ENCODE measurements around the gene XPO6.
A peak's percentile ranks its signal among the peaks of the same experiment; 100 is the strongest.

The XPO6 gene

DNA sequence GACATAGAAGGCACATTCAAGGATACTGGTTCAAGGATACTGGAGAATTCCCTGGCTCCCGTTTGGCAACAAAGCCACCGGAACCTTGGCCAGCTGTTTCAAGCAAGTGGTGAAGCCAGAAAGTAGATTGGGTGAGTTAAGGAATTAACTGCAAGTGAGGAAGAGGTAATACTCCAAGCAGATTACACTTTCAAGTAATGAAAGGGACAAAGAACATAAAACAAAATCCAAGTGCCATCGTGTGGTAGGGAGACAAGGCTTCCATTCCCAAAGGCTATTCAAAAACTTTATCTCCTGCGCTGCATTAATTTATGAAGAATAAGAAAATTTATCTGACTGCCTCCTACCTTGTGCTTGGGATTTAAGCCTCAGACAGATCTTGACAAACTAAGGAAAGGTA is 27.8 kb downstream of the XPO6 start:
- no peak for DNase-seq (ENCODE audit: low read depth in 1 of 2, low spot score in 1 of 2)

DNA sequence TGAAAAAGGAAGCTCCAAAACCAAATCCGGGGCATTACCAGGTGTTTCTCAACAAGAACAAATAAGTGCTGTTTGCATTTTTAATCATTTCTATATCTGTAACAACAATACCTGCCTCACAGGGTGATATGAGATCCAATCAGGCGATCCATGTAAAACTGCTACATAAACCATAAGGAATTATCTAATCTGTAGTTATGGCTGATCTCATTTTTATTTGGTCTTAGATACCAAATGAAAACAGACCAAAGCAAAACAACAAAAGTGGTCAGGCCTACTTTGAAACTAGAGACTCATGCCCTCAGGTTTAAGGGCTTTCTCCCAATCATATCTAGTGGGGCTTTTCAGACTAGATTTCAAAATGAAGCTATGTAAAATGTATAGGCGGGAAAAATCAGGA is 28.3 kb downstream of the XPO6 start:
- no peak for DNase-seq (ENCODE audit: low read depth in 1 of 2, low spot score in 1 of 2)

GRCh38 chr16:28182801-28183200 is 29.0 kb downstream of the XPO6 start:
- no peak for DNase-seq (ENCODE audit: low read depth in 1 of 2, low spot score in 1 of 2)

GRCh38 chr16:28182183-28182582 is 29.6 kb downstream of the XPO6 start:
- DNase-seq (ENCODE audit: low read depth in 1 of 2, low spot score in 1 of 2): peak in 1 of 2 donors; percentile 24

DNA sequence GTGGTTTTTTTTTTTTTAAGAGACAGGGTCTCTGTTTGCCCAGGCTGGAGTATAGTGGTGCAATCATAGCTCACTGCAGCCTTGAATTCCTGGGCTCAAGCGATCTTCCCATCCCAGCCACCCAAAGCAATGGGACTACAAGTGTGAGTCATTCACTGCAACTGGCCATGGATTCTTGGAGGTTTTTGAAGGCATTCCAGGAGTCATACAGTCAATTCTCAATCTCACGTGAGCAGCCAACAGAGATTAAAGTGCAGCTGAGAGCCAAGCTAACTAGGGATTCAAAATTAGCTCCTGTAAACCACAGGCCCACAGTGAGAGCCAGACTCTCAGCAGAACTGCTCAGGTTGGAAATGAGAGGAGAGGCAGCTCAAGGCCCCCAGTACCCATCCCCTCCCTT is 30.2 kb downstream of the XPO6 start:
- DNase-seq (ENCODE audit: low read depth in 1 of 2, low spot score in 1 of 2): no peak

DNA sequence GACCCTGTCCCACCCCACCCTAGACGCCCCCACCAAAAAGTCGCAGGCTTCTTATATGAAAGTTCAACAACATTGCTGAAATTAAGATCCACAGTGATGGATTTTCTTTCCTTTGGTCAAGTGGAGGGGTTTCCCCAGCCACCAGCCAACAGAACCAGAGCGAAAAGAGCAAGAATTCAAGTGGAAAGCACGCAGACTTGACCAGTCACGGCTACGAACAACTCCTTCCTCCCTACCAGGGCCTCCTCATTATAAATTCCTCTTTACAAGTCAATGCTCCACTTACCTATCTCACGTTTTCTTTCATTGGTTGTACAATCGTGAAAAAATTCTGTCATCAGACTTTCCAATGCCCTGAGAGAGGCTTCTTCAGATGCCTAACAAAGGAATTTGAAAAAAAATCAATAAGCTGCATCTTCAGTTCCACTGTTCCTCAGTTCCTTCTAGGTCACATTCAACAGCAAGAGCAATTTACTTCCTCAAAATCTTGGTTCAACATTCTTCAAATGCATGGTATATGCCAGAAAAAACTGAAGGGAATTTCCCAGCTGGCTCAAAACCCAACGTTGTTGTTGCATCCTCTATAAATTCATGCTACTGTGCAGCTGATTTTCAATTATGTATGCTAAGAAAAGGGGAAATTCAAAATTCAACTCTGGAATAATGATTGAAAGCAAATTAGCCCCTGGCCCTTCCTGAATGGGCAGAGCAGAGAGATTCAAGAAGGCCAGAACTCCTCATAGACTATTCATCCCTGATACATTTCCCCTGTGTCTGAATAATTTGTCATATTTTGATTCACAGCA is 30.9 kb downstream of the XPO6 start:
- DNase-seq (ENCODE audit: low read depth in 1 of 2, low spot score in 1 of 2): no peak

- no peak for DNase-seq (ENCODE audit: low read depth in 1 of 2, low spot score in 1 of 2)
Measured at GRCh38 chr16:28179354-28179753, 32.4 kb downstream of the XPO6 start.

GRCh38 chr16:28175715-28176114 is 36.0 kb downstream of the XPO6 start:
- no peak for DNase-seq (ENCODE audit: low read depth in 1 of 2, low spot score in 1 of 2)

GRCh38 chr16:28172336-28172735 is 39.4 kb downstream of the XPO6 start:
- no peak for DNase-seq (ENCODE audit: low read depth in 1 of 2, low spot score in 1 of 2)

DNA sequence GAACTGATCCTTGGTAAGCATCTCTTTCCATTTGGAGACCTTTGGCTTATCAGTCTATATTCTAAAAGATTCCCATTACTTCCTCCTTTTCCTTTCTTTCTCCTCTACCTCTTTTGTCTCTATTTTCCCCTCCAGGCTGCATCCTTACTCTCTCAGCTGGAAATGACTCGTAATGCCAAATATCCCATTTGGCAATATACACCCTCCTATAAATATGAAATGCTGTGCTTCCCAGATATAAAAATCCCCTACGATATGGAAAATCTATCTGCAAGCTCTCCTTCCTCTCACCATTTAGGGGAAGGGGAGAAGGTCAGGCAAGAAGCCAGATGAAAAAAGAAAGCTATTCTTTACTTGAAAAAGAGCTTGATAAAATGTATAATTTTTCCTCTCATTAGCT is 39.9 kb downstream of the XPO6 start:
- DNase-seq (ENCODE audit: low read depth in 1 of 2, low spot score in 1 of 2): no peak

DNA sequence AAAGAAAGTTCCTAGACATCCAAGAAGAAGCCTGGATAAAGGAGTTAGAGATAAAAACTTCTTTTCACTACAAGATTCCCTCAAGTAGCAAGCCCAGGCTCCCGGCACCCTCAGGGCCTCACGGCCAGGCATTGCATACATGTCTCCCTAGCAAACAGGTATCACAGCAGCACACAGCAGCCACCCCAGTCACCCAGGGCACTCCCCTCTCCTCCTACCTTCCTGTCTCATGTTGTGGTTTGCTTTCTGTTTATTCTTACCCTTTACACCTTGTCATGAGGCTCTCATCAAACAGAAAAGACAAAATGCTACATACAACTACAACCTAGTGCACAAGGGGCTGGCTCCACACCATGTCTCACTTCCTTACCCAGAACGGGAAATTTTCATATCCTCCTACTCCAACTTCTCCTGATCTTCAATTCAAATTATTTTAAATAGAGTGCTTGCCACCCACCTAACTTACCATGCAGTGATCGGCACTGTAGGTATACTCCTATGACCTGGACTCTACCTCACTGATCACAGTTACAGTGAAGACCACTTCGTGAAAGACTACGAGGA is 42.7 kb downstream of the XPO6 start:
- peak in 1 of 2 donors; percentile 22 for DNase-seq (ENCODE audit: low read depth in 1 of 2, low spot score in 1 of 2)

GRCh38 chr16:28167730-28168129 is 44.0 kb downstream of the XPO6 start:
- no peak for DNase-seq (ENCODE audit: low read depth in 1 of 2, low spot score in 1 of 2)

DNA sequence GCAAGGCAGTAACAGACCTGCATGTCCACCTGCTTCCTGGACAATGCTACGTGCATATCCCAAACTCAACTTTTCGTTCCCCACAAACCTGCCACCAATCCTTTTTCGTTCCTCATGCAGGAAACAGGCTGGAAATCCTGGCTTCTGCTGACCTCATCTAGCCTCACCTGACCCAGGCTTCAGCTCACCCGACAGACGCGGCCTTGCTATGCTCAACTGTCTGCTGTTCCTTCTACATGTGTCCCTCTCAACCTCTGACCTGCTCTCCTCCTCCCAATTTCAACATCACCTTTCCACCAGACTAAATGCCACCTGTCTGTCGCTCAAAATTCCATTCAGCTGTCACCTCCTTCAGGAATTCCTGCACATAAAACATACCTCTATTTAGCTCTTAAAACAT is 44.5 kb downstream of the XPO6 start:
- no peak for DNase-seq (ENCODE audit: low read depth in 1 of 2, low spot score in 1 of 2)

- DNase-seq (ENCODE audit: low read depth in 1 of 2, low spot score in 1 of 2): no peak
Measured at GRCh38 chr16:28166394-28167208, 45.2 kb downstream of the XPO6 start.

GRCh38 chr16:28165598-28165997 is 46.2 kb downstream of the XPO6 start:
- DNase-seq (ENCODE audit: low read depth in 1 of 2, low spot score in 1 of 2): no peak

GRCh38 chr16:28164140-28164539 is 47.6 kb downstream of the XPO6 start:
- no peak for DNase-seq (ENCODE audit: low read depth in 1 of 2, low spot score in 1 of 2)

DNA sequence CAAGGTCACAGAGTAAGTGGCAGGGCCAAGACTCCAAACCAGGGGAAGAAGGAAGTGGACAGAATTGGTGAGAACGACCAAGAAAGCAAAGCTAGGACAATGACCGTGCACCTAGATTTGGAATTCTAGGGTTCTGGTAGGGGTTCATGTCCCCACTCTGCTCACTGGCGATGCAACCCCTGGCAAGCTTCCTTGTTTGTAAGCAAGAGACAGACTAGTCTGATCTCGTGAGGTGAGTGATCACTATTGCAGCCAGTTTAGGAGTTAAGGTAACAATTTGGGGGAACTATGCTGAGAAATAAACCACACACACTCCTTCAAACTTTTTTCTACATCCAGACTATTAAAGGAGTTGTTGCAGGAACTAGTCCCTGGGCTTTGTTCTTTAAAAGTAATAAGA is 48.1 kb downstream of the XPO6 start:
- DNase-seq (ENCODE audit: low read depth in 1 of 2, low spot score in 1 of 2): no peak

- DNase-seq (ENCODE audit: low read depth in 1 of 2, low spot score in 1 of 2): no peak
Measured at GRCh38 chr16:28162326-28162877, 49.4 kb downstream of the XPO6 start.

GRCh38 chr16:28161626-28162025 is 50.1 kb downstream of the XPO6 start:
- DNase-seq (ENCODE audit: low read depth in 1 of 2, low spot score in 1 of 2): no peak

DNA sequence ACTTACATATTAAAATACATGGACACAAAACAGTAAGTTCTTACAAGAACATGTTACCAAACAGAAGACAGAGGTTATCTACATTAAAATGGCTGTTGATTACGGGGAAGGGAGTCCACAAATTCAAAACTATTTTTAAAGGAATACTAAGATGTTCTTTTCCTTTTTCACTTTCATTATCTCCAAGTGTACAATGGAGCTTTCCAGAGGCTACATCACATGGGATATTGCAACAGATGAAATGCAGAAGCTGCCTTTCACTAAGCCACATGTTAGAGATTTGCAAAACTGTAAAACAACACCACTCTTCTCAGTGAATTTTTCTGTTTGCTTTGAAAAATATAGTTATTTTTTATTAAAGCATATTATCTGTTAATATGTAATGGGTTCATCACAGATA is 53.6 kb downstream of the XPO6 start:
- no peak for DNase-seq (ENCODE audit: low read depth in 1 of 2, low spot score in 1 of 2)

DNA sequence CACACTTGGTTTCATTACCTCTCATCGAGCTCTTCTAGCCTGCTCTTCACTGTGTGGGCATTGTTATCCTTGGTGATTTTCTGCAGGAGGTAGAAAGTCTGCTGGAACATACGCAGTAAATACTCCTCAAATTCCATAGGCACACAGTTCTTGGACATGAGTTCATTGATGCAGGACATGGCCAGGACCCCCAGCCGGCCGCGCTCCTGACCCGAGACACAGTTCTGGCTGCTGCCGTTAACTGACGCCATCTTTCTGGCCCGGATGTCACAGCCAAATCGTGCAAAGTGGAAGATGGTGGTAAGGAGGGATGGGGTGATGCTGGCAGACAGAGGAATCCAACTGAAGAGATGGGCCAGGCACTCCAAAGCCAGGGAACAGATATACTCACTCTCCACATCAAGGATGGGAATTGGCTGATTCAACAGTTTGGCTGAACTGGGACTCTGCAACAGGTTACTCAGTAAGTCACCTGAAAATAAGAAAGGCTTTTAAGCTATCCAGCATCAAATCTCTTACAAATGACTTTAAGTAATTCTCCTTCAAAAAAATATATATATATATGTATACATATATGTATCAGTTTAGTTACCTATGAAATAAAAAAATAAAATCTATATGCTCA is 55.6 kb downstream of the XPO6 start:
- no peak for DNase-seq (ENCODE audit: low read depth in 1 of 2, low spot score in 1 of 2)

Measured in activated T-helper 1 cell treated with anti-CD3 and anti-CD28 coated beads, Interleukin-2, amount 50 U/mL, for 16 hours (primary cell).